ENCODE data around the gene SORBS1. TPM values are rescaled to one million over a fixed set of nuclear protein-coding genes. Genes with fewer than 3 reads are reported as not detected.

Gene SORBS1
- total RNA-seq, 1 experiment from 2014 or later = 0.56 TPM

- DNase-seq (ENCODE audit: low spot score) = peak; percentile 17
- intact Hi-C loops (cut with micrococcal nuclease; ENCODE audit: unreplicated experiment) = no loop called here
- no TSS peak for BruUV-seq (replicated peaks)
- Histone ChIP-seq H3K4me1 (ENCODE audit: insufficient read depth, low read length, poor library complexity, severe bottlenecking) (no peaks in the 10 kb centered on the region), H3K27ac (ENCODE audit: low read depth, low read length, poor library complexity, severe bottlenecking) (no peak overlapping the region), H3K4me3 (ENCODE audit: low read depth, low read length, poor library complexity, severe bottlenecking) (peak overlapping the region; percentile 40), H3K9me3 (ENCODE audit: low read depth, low read length, poor library complexity, severe bottlenecking) (no peaks in the 10 kb centered on the region), H3K36me3 (ENCODE audit: insufficient read depth, low read length, poor library complexity, severe bottlenecking) (no peaks in the 10 kb centered on the region), H3K27me3 (replicated peaks; ENCODE audit: insufficient read depth, low read depth, low read length, poor library complexity) (peaks cover 61% of the 10 kb centered on the region)
- ChIA-PET CTCF (no interaction called here), POLR2A (ENCODE audit: low non-redundant PET) (no interaction called here)
- TF ChIP-seq CTCF (conservative IDR thresholded peaks at IDR 0.05; ENCODE audit: low read depth, low read length) (no peak), EZH2 (IDR thresholded peaks at IDR 0.05; ENCODE audit: borderline replicate concordance, low read depth, low read length, poor library complexity, severe bottlenecking) (no peak)
Measured at GRCh38 chr10:95560278-95561176, 644 bp downstream of the SORBS1 start.

GRCh38 chr10:95559896-95560277 lies 1.3 kb downstream of the SORBS1 start:
- ChIA-PET POLR2A (ENCODE audit: low non-redundant PET) (no interaction called here), CTCF (no interaction called here)
- no TSS peak for BruUV-seq (replicated peaks)
- no peaks in the 10 kb centered on the region for H3K9me3 ChIP-seq (ENCODE audit: low read depth, low read length, poor library complexity, severe bottlenecking)
- intact Hi-C loops (cut with micrococcal nuclease; ENCODE audit: unreplicated experiment) = no loop called here
- H3K27me3 ChIP-seq (replicated peaks; ENCODE audit: insufficient read depth, low read depth, low read length, poor library complexity) = peaks cover 61% of the 10 kb centered on the region
- DNase-seq (ENCODE audit: low spot score) = no peak
- H3K36me3 ChIP-seq (ENCODE audit: insufficient read depth, low read length, poor library complexity, severe bottlenecking) = no peaks in the 10 kb centered on the region
- no peak overlapping the region for H3K4me3 ChIP-seq (ENCODE audit: low read depth, low read length, poor library complexity, severe bottlenecking)
- no peak overlapping the region for H3K27ac ChIP-seq (ENCODE audit: low read depth, low read length, poor library complexity, severe bottlenecking)
- H3K4me1 ChIP-seq (ENCODE audit: insufficient read depth, low read length, poor library complexity, severe bottlenecking) = no peaks in the 10 kb centered on the region
- TF ChIP-seq EZH2 (IDR thresholded peaks at IDR 0.05; ENCODE audit: borderline replicate concordance, low read depth, low read length, poor library complexity, severe bottlenecking) (no peak), CTCF (conservative IDR thresholded peaks at IDR 0.05; ENCODE audit: low read depth, low read length) (no peak)

- Histone ChIP-seq H3K36me3 (ENCODE audit: insufficient read depth, low read length, poor library complexity, severe bottlenecking) (no peaks in the 10 kb centered on the region), H3K27me3 (replicated peaks; ENCODE audit: insufficient read depth, low read depth, low read length, poor library complexity) (peaks cover 61% of the 10 kb centered on the region), H3K9me3 (ENCODE audit: low read depth, low read length, poor library complexity, severe bottlenecking) (no peaks in the 10 kb centered on the region), H3K4me3 (ENCODE audit: low read depth, low read length, poor library complexity, severe bottlenecking) (no peak overlapping the region), H3K27ac (ENCODE audit: low read depth, low read length, poor library complexity, severe bottlenecking) (no peak overlapping the region), H3K4me1 (ENCODE audit: insufficient read depth, low read length, poor library complexity, severe bottlenecking) (no peaks in the 10 kb centered on the region)
- POLR2A ChIA-PET (ENCODE audit: low non-redundant PET) = no interaction called here
- no TSS peak for BruUV-seq (replicated peaks)
- no peak for DNase-seq (ENCODE audit: low spot score)
- intact Hi-C loops (cut with micrococcal nuclease; ENCODE audit: unreplicated experiment) = no loop called here
- no peak for TF ChIP-seq EZH2 (IDR thresholded peaks at IDR 0.05; ENCODE audit: borderline replicate concordance, low read depth, low read length, poor library complexity, severe bottlenecking)
- TF ChIP-seq CTCF (conservative IDR thresholded peaks at IDR 0.05; ENCODE audit: low read depth, low read length) = no peak
- CTCF ChIA-PET = no interaction called here
Measured at GRCh38 chr10:95559471-95559870, 1.7 kb downstream of the SORBS1 start.

All from A673 (cell line).